HCT116 (cell line): ENCODE results near the gene HK1. TPM values are rescaled to one million over a fixed set of nuclear protein-coding genes. Genes with fewer than 3 reads are reported as not detected.

Experiments used
- ATAC-seq: fragments of 200-7000 bp; cut with Tn5 transposase; 2 replicates; pipeline ENCODE4 v1.9.1; 2020; ENCODE audit warnings: mild to moderate bottlenecking, moderate library complexity
- BruUV-seq: library from RNA; stranded (reverse); fragments of 400-500 nt; replicated peaks from 2 replicates; lab custom pipeline; 2021; lab: Mats Ljungman, UMichigan
- CTCF ChIA-PET: fragments of 300-600 bp; sonication (Branson Sonifier 250); formaldehyde crosslinking; loops from one replicate; lab custom pipeline; 2021; ENCODE audit warnings: antibody characterized with exemption; lab: Charles Lee
- POLR2A ChIA-PET: fragments of 300-600, 350-600 bp; sonication (Branson Sonifier 250); formaldehyde crosslinking; loops from one replicate; lab custom pipeline; 2021; ENCODE audit warnings: antibody characterized with exemption; lab: Charles Lee
- RAD21 ChIA-PET, 2 experiments: fragments of 300-600 bp; sonication (Branson Sonifier 250); formaldehyde crosslinking; loops; one replicate each; lab custom pipeline; 2023; ENCODE audit warnings: low total read pairs in 2 of 2; ENCODE audit not compliant: uncharacterized antibody in 2 of 2, unreplicated experiment in 2 of 2, low non-redundant PET in 1 of 2; lab: Charles Lee
- DNase-seq: peaks from one replicate; pipeline ENCODE4 v3.0.0-alpha.2; 2010; ENCODE audit warnings: low read depth, low spot score
- H2AFZ ChIP-seq: fragments of 200-600 bp; shearing (Covaris generic), sonication (generic); 2 replicates; pipeline ENCODE4 v1.6.1; 2017; ENCODE audit warnings: low read depth, mixed run types, mixed read lengths, antibody characterized with exemption, low read length; ENCODE audit not compliant: poor library complexity, severe bottlenecking
- H3K27ac ChIP-seq: 2 replicates; pipeline ENCODE4 v1.5.1; 2012; ENCODE audit warnings: low read depth, low read length
- H3K27me3 ChIP-seq: fragments of 200-600 bp; sonication (generic); 2 replicates; pipeline ENCODE4 v1.6.1; 2016; ENCODE audit warnings: mixed run types, low read length, mixed read lengths; ENCODE audit not compliant: insufficient read depth
- H3K36me3 ChIP-seq, 2 experiments: fragments of 200-500 bp in 1 of 2; fragments of 200-600 bp in 1 of 2; sonication (Bioruptor generic) in 1 of 2; sonication (generic) in 1 of 2; 2 replicates each; pipeline versions ENCODE4 v1.5.1 to v1.6.1; 2014 to 2016; ENCODE audit warnings: low read length in 2 of 2, inconsistent platforms in 1 of 2, mixed read lengths in 1 of 2, mixed run types in 1 of 2; ENCODE audit not compliant: insufficient read depth in 2 of 2, control insufficient read depth in 1 of 2
- H3K4me1 ChIP-seq, 2 experiments: fragments of 200-600 bp in 1 of 2; sonication (generic) in 1 of 2; 2 replicates each; pipeline versions ENCODE4 v1.5.1 to v1.6.1; 2012 to 2017; ENCODE audit warnings: low read length in 2 of 2, inconsistent platforms in 1 of 2, mild to moderate bottlenecking in 1 of 2, mixed read lengths in 1 of 2, mixed run types in 1 of 2, moderate library complexity in 1 of 2; ENCODE audit not compliant: insufficient read depth in 2 of 2, control insufficient read depth in 1 of 2
- H3K4me2 ChIP-seq: fragments of 200-600 bp; sonication (generic); 2 replicates; pipeline ENCODE4 v1.6.1; 2017; ENCODE audit warnings: mixed run types, low read length, mixed read lengths
- H3K4me3 ChIP-seq, 2 experiments: fragments of 200-600 bp in 1 of 2; sonication (generic) in 1 of 2; replicated peaks in 1 of 2; 2 replicates each; pipeline ENCODE4 v1.5.1; 2011 to 2016; ENCODE audit warnings: low read length in 2 of 2, control low read depth in 1 of 2, low read depth in 1 of 2, mild to moderate bottlenecking in 1 of 2, mixed read lengths in 1 of 2, mixed run types in 1 of 2
- H3K79me2 ChIP-seq: fragments of 200-600 bp; sonication (generic); 2 replicates; pipeline ENCODE4 v1.6.1; 2017; ENCODE audit warnings: mild to moderate bottlenecking, mixed run types, low read length, moderate library complexity, mixed read lengths; ENCODE audit not compliant: insufficient read depth
- H3K9ac ChIP-seq: fragments of 200-600 bp; sonication (generic); 2 replicates; pipeline ENCODE4 v1.6.1; 2016; ENCODE audit warnings: low read length, mixed read lengths
- H3K9me2 ChIP-seq: fragments of 200-600 bp; sonication (generic), shearing (Covaris generic); 2 replicates; pipeline ENCODE4 v1.6.1; 2017; ENCODE audit warnings: mixed run types, mild to moderate bottlenecking, moderate library complexity; ENCODE audit not compliant: insufficient read depth
- H3K9me3 ChIP-seq, 2 experiments: fragments of 200-500 bp in 1 of 2; fragments of 200-600 bp in 1 of 2; sonication (Bioruptor generic) in 1 of 2; sonication (generic) in 1 of 2; 2 replicates each; pipeline ENCODE4 v1.6.1; 2014 to 2017; ENCODE audit warnings: low read length in 2 of 2, mixed read lengths in 2 of 2, inconsistent platforms in 1 of 2, low read depth in 1 of 2, mild to moderate bottlenecking in 1 of 2, mixed run types in 1 of 2, moderate library complexity in 1 of 2; ENCODE audit not compliant: control insufficient read depth in 1 of 2, insufficient read depth in 1 of 2
- H4K20me1 ChIP-seq: fragments of 200-600 bp; sonication (generic), shearing (Covaris generic); 2 replicates; pipeline ENCODE4 v1.6.1; 2017; ENCODE audit warnings: mixed run types, mild to moderate bottlenecking, moderate library complexity; ENCODE audit not compliant: insufficient read depth
- ATF3 ChIP-seq: IDR thresholded peaks from 2 replicates; pipeline ENCODE4 v1.6.1; 2012
- CBX3 ChIP-seq: IDR thresholded peaks from 2 replicates; pipeline ENCODE4 v1.6.1; 2012; ENCODE audit warnings: low read depth
- CEBPB ChIP-seq: IDR thresholded peaks from 2 replicates; pipeline ENCODE4 v1.6.1; 2012; ENCODE audit warnings: low read depth
- CTCF ChIP-seq, 3 experiments: fragments of 200-600 bp in 1 of 3; sonication (generic) in 1 of 3; IDR thresholded peaks in 2 of 3; conservative IDR thresholded peaks in 1 of 3; 2 replicates each; pipeline ENCODE4 v1.5.1; 2012 to 2017; ENCODE audit warnings: low read depth in 2 of 3, low read length in 2 of 3, antibody characterized with exemption in 1 of 3, borderline replicate concordance in 1 of 3, control low read depth in 1 of 3, mild to moderate bottlenecking in 1 of 3, mixed read lengths in 1 of 3, mixed run types in 1 of 3, moderate library complexity in 1 of 3; ENCODE audit not compliant: insufficient read depth in 1 of 3
- ELF1 ChIP-seq: IDR thresholded peaks from 2 replicates; pipeline ENCODE4 v1.6.1; 2012; ENCODE audit warnings: low read depth, borderline replicate concordance
- EZH2phosphoT487 ChIP-seq: fragments of 200-600 bp; IDR thresholded peaks from 2 replicates; pipeline ENCODE4 v1.6.1; 2018; ENCODE audit warnings: antibody characterized with exemption, borderline replicate concordance
- FOSL1 ChIP-seq: IDR thresholded peaks from 2 replicates; pipeline ENCODE4 v1.6.1; 2012; ENCODE audit warnings: low read depth
- JUND ChIP-seq: IDR thresholded peaks from 2 replicates; pipeline ENCODE4 v1.6.1; 2012
- POLR2A ChIP-seq: IDR thresholded peaks from 2 replicates; pipeline ENCODE4 v1.7.0; 2011; ENCODE audit warnings: borderline replicate concordance; ENCODE audit not compliant: insufficient read depth, insufficient read length; ENCODE audit errors: extremely low read depth
- POLR2AphosphoS5 ChIP-seq: IDR thresholded peaks from 2 replicates; pipeline ENCODE4 v1.6.1; 2011; ENCODE audit warnings: mild to moderate bottlenecking, low read depth, low read length, moderate library complexity
- RAD21 ChIP-seq: IDR thresholded peaks from 2 replicates; pipeline ENCODE4 v1.6.1; 2012; ENCODE audit warnings: low read depth, mild to moderate bottlenecking
- REST ChIP-seq: IDR thresholded peaks from 2 replicates; pipeline ENCODE4 v1.6.1; 2012; ENCODE audit warnings: low read depth
- SIN3A ChIP-seq: IDR thresholded peaks from 2 replicates; pipeline ENCODE4 v1.6.1; 2012; ENCODE audit warnings: low read depth
- SP1 ChIP-seq: IDR thresholded peaks from 2 replicates; pipeline ENCODE4 v1.6.1; 2012; ENCODE audit warnings: low read depth
- SRF ChIP-seq: IDR thresholded peaks from 2 replicates; pipeline ENCODE4 v1.6.1; 2012; ENCODE audit warnings: low read depth
- TCF7L2 ChIP-seq: IDR thresholded peaks from 2 replicates; pipeline ENCODE4 v1.7.0; 2011; ENCODE audit warnings: borderline replicate concordance, inconsistent platforms; ENCODE audit not compliant: insufficient read depth, insufficient read length; ENCODE audit errors: extremely low read depth
- YY1 ChIP-seq: IDR thresholded peaks from 2 replicates; pipeline ENCODE4 v1.6.1; 2011; ENCODE audit warnings: low read length, low read depth, moderate library complexity, mild to moderate bottlenecking; ENCODE audit not compliant: insufficient replicate concordance; ENCODE audit errors: extremely low read depth
- ZBTB33 ChIP-seq: IDR thresholded peaks from 2 replicates; pipeline ENCODE4 v1.6.1; 2011; ENCODE audit warnings: mild to moderate bottlenecking, low read length, moderate library complexity; ENCODE audit not compliant: insufficient replicate concordance; ENCODE audit errors: extremely low read depth
- ZFX ChIP-seq: fragments of 450-650 bp; IDR thresholded peaks from 2 replicates; pipeline ENCODE4 v1.6.1; 2017
- ZNF274 ChIP-seq: fragments of 200-500 bp; sonication (Bioruptor generic); IDR thresholded peaks from 2 replicates; pipeline ENCODE4 v1.6.1; 2014; ENCODE audit warnings: mild to moderate bottlenecking, low read depth, low read length, inconsistent platforms
- intact Hi-C: fragments of 100-400 bp; cut with micrococcal nuclease; formaldehyde crosslinking; loops from 2 replicates; pipeline ENCODE4 v1.10.0; 2022
- total RNA-seq: library from RNA; stranded (reverse); gene quantifications from one replicate; pipeline ENCODE4 v1.2.1, GENCODE V29; 2021; ENCODE audit not compliant: unreplicated experiment

The HK1 gene
- total RNA-seq, 1 experiment from 2014 or later = 50.3 TPM

- no peak for ATAC-seq
- BruUV-seq = no TSS peak
- Histone ChIP-seq H3K9me3 (no peaks in the 10 kb centered on the region), H3K27me3 (no peaks in the 10 kb centered on the region), H3K36me3 (no peaks in the 10 kb centered on the region), H3K4me2 (no peak overlapping the region), H3K79me2 (peaks cover 52% of the 10 kb centered on the region), H4K20me1 (no peaks in the 10 kb centered on the region), H3K27ac (no peak overlapping the region), H3K4me3 (no peak overlapping the region), H3K9ac (no peak overlapping the region), H3K4me1 (peaks cover 13 to 31% of the 10 kb centered on the region in 2 experiments; a peak in 3 of 4 replicates), H2AFZ (no peak overlapping the region), H3K9me2 (no peaks in the 10 kb centered on the region)
- RAD21 ChIA-PET = no interaction called here
- POLR2A ChIA-PET = no interaction called here
- no peak for DNase-seq
- intact Hi-C loops = no loop called here
- CTCF ChIA-PET = no interaction called here
- TF ChIP-seq JUND (no peak), ATF3 (no peak), SIN3A (no peak), YY1 (no peak), ZNF274 (no peak), TCF7L2 (no peak), RAD21 (no peak), SP1 (no peak), CTCF (IDR thresholded peaks at IDR 0.05 in 2 of 3, conservative IDR thresholded peaks at IDR 0.05 in 1 of 3; ENCODE audit: borderline replicate concordance in 1 of 3, insufficient read depth in 1 of 3, low read depth in 2 of 3, low read length in 2 of 3) (no peak), FOSL1 (no peak), SRF (no peak), ZBTB33 (no peak), POLR2AphosphoS5 (no peak), EZH2phosphoT487 (no peak), CEBPB (no peak), REST (no peak), CBX3 (no peak), ELF1 (no peak), POLR2A (no peak), ZFX (no peak)
Observed at GRCh38 chr10:69328380-69328735, 50.1 kb downstream of the HK1 start.
